HG02763 (cell line): Measurements from ENCODE around the gene PRKCD.

Experiments
- ATAC-seq: cut with Tn5 transposase; IDR thresholded peaks from one replicate; pipeline ENCODE4 v1.9.1; 2021; ENCODE audit warnings: mild to moderate bottlenecking, moderate library complexity; ENCODE audit not compliant: unreplicated experiment

PRKCD gene

GRCh38 chr3:53154881-53155285 is 6.1 kb upstream of the PRKCD start:
- ATAC-seq, result no peak

- no peak for ATAC-seq
Measured at GRCh38 chr3:53155760-53156159, 5.2 kb upstream of the PRKCD start.

- ATAC-seq, result no peak
Measured at GRCh38 chr3:53156368-53156834, 4.6 kb upstream of the PRKCD start.

- no peak for ATAC-seq
Measured at GRCh38 chr3:53157974-53158580, 2.9 kb upstream of the PRKCD start.

GRCh38 chr3:53158765-53159155 is 2.2 kb upstream of the PRKCD start:
- ATAC-seq, result no peak

- ATAC-seq, result no peak
Measured at GRCh38 chr3:53159156-53160060, 1.6 kb upstream of the PRKCD start.

GRCh38 chr3:53160061-53160659 is 849 bp upstream of the PRKCD start:
- ATAC-seq, result no peak

- peak; percentile 14 for ATAC-seq
Measured at GRCh38 chr3:53161450-53161819, 426 bp downstream of the PRKCD start.

GRCh38 chr3:53161820-53162671 is 1.0 kb downstream of the PRKCD start:
- ATAC-seq, result no peak

GRCh38 chr3:53162672-53163443 is 1.8 kb downstream of the PRKCD start:
- peak; percentile 24 for ATAC-seq

GRCh38 chr3:53163444-53164387 is 2.7 kb downstream of the PRKCD start:
- ATAC-seq, result no peak

- no peak for ATAC-seq
Measured at GRCh38 chr3:53164911-53165310, 3.9 kb downstream of the PRKCD start.

- ATAC-seq, result no peak
Measured at GRCh38 chr3:53166206-53166605, 5.2 kb downstream of the PRKCD start.

GRCh38 chr3:53166781-53167291 is 5.8 kb downstream of the PRKCD start:
- ATAC-seq, result no peak

GRCh38 chr3:53167418-53168174 is 6.6 kb downstream of the PRKCD start:
- no peak for ATAC-seq

- no peak for ATAC-seq
Measured at GRCh38 chr3:53168175-53168923, 7.3 kb downstream of the PRKCD start.

GRCh38 chr3:53169045-53169831 is 8.2 kb downstream of the PRKCD start:
- no peak for ATAC-seq
